Fibroblast of the aortic adventitia (primary cell): ENCODE results near the gene FARS2. TPM values are rescaled to one million over a fixed set of nuclear protein-coding genes. Genes with fewer than 3 reads are reported as not detected.

Experiments
- DNase-seq: peaks from one replicate; pipeline ENCODE4 v3.0.0-alpha.2; 2010; ENCODE audit warnings: low read depth
- H3K4me3 ChIP-seq: 2 replicates; pipeline ENCODE4 v1.5.1; 2011; ENCODE audit warnings: low read depth, mild to moderate bottlenecking, control low read depth, low read length, moderate library complexity
- total RNA-seq: library from RNA; depleted of rRNA; stranded (reverse); fragments of >200 nt; gene quantifications from 2 replicates; pipeline ENCODE4 v1.2.3, GENCODE V29; 2012; ENCODE audit warnings: low replicate concordance
- TF ChIP-seq, protein P1 (sequence below): IDR thresholded peaks from 2 replicates; pipeline ENCODE4 v1.5.1; 2011; ENCODE audit warnings: mild to moderate bottlenecking, low read length, control low read depth, inconsistent platforms; ENCODE audit not compliant: insufficient read depth

Gene FARS2
- total RNA-seq, 1 donor: 25.5 TPM

DNA sequence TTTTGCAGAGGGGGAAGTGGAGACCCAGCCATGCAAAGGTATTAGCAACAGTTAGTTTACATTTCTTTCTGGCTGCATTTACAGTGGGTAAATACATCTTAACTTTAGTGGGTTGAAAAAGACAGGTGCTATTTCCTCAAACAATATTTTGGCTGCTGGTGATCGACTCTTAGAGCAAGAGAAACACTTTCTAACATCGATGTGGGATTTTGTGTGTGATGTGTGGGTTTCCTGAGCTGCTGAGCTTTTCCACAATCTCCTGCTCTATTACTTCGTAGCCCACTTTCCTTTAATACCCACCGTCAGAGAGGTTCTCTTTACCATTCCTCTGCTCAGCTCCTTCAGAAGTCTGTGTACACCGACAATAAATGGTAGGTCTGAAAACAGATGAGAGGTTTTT, 406.4 kb downstream of the FARS2 start:
- TF ChIP-seq, protein P1, sequence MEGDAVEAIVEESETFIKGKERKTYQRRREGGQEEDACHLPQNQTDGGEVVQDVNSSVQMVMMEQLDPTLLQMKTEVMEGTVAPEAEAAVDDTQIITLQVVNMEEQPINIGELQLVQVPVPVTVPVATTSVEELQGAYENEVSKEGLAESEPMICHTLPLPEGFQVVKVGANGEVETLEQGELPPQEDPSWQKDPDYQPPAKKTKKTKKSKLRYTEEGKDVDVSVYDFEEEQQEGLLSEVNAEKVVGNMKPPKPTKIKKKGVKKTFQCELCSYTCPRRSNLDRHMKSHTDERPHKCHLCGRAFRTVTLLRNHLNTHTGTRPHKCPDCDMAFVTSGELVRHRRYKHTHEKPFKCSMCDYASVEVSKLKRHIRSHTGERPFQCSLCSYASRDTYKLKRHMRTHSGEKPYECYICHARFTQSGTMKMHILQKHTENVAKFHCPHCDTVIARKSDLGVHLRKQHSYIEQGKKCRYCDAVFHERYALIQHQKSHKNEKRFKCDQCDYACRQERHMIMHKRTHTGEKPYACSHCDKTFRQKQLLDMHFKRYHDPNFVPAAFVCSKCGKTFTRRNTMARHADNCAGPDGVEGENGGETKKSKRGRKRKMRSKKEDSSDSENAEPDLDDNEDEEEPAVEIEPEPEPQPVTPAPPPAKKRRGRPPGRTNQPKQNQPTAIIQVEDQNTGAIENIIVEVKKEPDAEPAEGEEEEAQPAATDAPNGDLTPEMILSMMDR: no peak
- H3K4me3 ChIP-seq: no peak overlapping the region
- no peak for DNase-seq

DNA sequence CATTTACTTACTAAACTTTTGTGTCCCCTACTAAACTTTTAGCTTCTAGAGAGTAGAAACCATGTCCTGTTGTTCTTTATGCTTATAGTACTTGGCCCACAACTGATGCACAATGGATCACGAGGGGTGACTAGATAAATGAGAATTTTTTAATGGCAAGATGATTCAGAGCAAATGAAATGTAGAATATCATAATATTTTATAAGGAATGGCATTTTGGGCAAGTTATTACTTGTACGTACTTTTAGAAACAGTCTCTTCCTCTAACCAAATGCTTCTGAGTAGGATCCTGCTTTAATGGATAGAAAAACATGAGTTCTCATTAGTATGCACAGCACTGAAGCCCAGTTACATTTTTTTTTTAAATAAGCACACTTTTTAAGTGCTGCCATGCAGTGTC, 409.1 kb downstream of the FARS2 start:
- TF ChIP-seq, protein P1: no peak
- no peak for DNase-seq
- H3K4me3 ChIP-seq: no peak overlapping the region

DNA sequence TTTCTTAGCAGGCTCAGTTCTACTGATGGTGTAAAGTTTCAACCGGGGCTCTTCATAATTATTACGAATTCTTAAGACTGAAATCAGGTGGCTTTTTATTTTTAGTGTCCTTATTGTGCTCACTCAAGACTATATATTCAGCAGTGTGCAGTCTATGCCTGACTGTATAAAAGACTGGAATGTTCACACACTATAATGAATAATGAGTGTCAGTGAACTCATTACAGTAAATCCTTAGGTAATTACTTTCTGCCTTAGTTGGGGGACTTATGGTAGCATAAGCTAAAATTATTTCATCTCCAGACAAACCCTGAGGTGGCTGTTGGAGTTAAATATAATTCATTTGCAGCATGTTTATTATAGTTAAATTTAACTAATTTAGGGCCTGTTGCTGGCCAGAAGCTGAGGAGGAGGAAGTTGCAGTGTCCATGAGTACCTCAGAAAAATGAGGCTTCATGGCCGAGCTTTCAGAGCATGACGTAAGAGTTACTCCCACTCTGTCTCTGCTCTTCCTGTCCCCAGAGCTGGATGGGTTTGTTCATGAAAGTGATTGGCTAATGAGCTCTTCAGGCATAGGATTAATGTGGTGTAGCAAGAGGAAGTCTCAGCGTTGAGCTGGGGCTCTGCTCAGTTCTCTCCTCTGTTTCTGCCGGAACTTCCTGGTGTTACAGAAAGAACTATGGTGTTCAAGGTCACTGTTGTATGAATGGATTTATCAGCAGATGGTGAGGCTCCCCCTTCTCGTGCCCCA, 409.7 kb downstream of the FARS2 start:
- DNase-seq: peak; percentile 16
- H3K4me3 ChIP-seq: no peak overlapping the region
- TF ChIP-seq, protein P1: no peak

DNA sequence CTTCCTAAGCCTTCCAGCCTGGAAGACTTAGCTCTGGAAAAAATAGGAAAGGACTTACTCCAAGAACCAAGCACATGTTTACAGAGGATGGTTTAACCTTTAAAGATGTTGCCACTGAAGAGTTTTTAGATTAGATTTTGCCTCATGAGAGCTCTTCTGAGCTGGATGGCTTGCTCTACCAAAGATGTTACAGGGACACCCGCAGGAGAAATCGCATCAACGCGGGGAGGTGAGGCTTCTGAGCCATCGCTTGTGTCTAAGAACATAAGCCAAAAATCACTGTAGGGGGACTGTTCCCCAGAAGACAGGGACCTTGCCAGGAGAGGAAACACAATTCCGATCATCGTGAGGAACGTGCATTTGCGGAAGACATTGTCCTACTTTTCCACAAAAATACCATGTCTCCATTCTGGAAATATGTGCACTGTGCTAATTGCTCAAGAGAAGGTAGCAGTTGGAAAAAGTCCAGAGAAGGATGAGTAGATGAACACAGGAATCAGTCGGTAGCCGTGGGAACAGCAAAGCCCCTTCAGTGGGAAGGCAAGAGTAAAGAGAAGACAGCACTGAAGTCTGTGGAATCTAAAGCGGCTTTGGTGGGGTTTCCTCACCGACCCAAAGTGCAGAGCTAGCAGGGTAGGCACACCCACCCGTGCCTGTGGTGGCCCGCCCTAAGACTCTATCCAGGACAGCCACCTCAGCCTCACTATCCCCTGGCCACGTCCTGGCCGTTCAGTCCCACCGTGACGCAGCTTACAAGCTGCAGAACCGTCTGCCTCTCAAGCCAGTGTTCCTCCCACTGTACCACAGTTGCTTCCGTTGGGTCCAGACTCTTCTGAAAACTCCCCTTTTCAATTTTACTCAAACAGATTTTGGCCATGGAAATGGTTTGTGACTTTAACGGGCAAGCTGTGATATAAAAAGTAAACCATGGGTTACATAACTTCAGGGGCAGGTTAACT, 410.6 kb downstream of the FARS2 start:
- DNase-seq: no peak
- TF ChIP-seq, protein P1: no peak
- peak overlapping the region; percentile 26 for H3K4me3 ChIP-seq

DNA sequence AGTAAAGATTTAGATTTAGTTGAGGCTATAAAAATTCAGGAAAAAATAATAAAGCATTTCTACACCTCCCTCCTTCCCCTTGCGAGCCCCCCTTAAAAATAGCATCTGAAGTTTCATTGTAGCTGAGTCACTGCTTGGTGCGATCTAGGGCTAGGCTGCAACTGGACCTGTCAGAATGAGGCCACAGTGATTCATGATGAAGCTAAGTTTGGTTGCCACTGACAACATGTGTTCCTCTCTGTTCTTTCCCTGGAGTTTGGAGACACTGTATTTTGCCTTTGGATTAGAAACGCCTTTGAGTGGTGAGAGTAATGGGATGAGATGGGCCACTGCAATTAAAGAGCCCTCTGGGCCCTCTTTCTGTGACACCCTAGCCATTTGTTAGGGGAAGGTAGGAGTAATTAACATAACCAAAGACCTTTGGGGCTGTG, 411.3 kb downstream of the FARS2 start:
- peak; percentile 87 for DNase-seq
- H3K4me3 ChIP-seq: no peak overlapping the region
- TF ChIP-seq, protein P1: no peak

DNA sequence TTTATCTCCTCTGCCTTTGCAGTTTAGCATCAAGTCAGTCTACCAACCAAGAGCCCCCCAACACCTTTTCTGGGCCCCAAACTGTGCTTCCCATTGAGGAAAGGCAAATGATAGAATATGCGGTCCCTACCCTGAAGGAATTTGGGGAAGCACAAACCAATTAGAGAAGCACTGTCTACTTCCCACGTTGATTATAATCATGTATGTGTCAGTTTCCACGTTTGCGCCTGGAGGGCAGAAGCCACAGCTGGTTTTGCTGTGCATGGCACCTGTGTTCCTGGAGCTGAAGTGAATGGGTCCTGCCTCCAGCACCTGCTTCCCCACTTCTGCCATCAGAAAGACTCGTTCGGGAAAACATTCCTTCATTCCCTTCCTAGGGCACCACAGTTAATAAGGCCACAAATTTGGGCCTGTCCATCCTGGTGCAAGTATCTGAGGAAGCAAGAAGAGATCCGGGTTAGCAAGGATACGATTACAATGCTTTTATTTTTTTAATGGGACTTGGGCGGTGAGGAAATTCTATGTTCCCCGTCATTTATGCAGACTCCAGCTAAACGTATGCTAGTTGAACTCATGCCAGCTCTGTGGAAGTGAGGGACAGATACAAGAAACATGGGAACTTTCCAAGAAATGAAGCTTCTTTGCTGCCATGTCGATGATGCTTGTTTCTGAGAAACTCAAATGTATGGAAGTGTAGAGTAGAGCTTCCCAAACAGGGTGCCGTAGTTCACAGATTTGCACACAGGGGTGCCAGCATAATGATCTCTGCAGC, 411.9 kb downstream of the FARS2 start:
- no peak overlapping the region for H3K4me3 ChIP-seq
- no peak for DNase-seq
- TF ChIP-seq, protein P1: no peak
